GM19240 (cell line): ENCODE measurements around the gene MYO1H.
A peak's percentile ranks its signal among the peaks of the same experiment; 100 is the strongest.
"Not testable (repeated sequence)": the region's sequence is repeated elsewhere in the genome, so short reads cannot be mapped to it uniquely, and the experiment has no call there.

ENCODE experiments used
- DNase-seq: peaks from one replicate; pipeline ENCODE4 v3.0.0; 2011; ENCODE audit warnings: low spot score; ENCODE audit not compliant: insufficient read length

Gene MYO1H

DNA sequence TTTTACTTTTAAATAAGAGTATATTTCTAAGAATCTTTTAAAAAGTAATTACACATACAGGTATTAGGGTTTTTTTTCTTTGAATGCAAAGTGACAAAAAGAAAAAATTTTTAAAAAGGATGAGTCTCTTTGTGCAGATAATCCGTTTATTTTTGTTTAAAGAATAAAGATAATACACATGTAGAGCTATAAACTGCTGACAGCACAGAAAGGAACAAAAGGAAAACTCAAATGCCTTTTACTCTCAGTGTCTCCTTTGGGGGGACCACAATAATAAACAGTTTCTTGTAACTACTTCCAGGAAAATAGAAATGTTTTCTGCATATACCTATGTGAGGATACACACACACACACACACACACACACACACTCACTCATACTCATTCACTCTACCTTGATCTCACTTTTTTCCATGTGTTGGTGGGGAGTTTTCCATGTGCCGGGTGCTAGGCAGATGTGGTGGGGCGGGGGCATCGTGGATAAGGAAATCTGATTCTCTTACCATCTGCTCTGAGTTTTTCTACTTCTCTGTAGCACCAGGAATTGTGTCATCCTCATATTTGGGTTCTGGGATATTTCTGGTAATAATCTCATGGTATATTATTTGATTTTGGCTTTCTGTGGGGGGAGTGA, 71.3 kb downstream of the MYO1H start:
- no peak for DNase-seq

DNA sequence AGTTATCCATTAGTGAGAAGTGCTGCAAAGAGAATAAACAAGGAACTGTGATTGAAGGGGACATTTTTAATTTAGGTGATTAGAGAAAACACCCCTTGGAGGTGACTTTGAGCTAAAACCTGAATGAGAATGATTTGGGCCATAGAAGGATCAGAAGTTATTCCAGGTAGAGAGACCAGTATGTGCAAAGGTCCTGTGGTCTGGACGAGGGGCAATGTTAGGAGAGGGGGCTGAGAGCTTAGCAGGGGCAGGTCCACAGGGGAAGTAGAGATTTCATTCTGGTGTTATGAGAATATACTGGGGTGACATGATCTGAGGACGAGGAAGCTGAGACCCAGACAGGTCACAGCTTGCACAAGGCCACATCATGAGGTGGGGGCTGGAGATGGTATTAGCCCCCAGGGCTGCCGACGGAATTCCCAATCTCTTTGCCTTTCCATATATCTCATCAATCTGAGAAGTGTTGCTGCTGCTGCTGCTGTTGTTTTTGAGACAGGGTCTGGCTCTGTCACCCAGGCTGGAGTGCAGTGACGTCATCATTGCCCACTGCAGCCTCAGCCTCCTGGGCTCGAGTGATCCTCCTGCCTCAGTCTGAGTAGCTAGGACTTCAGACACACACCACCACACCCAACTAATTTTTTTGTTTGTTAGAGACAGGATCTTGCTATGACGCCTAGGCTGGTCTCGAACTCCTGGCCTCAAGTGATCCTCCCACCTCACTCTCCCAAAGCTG, 73.8 kb downstream of the MYO1H start:
- no peak for DNase-seq

GRCh38 chr12:109422251-109422650, 74.6 kb downstream of the MYO1H start:
- DNase-seq, result no peak

DNA sequence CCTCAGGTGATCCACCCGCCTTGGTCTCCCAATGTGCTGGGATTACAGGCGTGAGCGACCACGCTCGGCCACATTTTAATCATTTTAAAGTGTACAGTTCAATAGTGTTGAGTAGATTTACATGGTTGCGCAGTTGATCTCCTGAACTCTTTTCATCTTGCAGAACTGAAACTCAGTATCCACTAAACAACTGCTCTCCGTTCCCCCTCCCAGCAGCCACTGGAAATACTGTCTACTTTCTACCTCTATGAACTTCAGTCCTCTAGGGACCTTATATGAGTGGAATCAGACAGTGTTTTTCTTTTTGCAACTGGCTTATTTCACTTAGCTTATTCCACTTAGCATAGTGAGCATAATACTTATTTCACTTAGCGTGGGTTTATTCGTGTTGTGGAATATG, 75.7 kb downstream of the MYO1H start:
- no peak for DNase-seq

- DNase-seq, result peak; percentile 70
Observed at GRCh38 chr12:109428037-109428629, 80.4 kb downstream of the MYO1H start.

- DNase-seq, result not testable (repeated sequence)
Observed at GRCh38 chr12:109428804-109429203, 81.1 kb downstream of the MYO1H start.

DNA sequence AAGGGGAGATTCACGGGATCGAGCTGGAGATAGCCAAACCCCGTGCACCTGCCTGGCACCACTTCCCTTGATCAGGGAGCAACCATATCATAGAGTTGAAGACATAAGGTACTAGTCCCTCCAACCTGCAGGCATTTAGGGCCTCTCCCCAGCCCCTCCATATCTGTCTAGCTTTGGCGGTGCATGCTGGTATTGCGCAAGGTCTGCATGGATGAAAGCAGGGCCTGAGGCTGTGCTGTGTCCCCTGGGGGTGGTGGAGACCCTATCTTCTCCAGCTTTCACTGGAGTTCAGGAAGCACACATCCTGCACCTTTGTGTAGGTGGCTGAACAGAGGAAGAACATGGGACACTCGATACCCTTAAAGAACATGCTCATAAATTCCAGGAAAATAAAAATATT, 82.5 kb downstream of the MYO1H start:
- DNase-seq, result no peak

DNA sequence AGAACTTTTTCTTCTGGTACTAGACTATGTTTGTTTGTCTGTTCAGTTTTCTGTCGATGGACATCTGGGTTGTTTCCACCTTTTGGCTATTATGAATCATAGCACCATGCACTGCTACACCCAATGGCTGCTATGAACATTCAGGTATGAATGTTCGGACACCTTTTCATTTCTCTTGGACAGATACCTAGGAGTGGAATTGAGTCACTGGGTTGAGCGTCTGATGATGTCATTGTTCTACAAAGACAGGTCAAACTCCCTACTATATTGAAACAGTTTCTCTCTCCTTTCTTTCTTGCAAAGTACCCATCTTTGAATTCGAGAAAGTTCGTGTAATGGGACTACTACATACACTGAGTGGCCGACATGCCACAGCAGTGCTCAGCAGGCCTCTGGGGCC, 84.7 kb downstream of the MYO1H start:
- DNase-seq, result no peak

DNA sequence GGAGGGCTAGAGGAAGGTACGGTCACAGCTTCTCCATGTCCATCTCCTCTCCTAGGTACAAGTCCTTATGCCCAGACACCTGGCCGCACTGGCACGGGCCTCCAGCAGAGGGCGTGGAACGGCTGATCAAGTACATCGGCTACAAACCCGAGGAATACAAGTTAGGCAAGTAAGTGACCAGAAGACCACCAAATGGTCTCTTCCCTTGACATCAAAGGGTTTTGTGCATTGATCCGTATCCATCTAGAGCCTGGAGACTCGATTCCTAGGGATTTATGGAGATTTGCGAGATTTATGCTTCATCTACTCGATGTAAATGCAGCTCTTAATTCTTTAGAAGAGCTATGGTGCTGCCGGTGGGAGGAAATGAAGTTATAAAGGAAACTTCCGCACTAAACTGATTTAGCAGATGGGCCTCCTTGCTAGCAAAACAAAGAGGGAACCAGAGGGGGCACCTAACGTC, 85.2 kb downstream of the MYO1H start:
- DNase-seq, result peak; percentile 38

- DNase-seq, result no peak
Observed at GRCh38 chr12:109433618-109434017, 85.9 kb downstream of the MYO1H start.

DNA sequence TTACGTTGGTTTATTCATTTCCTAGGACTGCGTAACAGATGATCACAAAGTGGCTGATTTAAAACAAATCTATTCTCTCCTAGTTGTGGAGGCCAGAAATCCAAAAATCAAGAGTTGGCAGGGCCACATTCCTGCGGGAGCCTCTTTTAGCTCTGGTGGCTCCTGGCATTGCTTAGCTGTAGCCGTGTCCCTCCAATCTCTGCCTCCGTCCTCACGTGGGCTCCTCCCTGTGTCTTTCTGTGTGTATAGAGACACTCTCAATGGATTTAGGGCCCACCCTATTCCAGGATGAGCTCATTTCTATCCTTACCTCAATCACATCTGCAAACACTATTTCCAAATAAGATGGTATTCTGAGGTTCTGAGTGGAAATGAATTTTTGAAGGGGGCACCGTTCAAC, 86.9 kb downstream of the MYO1H start:
- DNase-seq, result no peak

DNA sequence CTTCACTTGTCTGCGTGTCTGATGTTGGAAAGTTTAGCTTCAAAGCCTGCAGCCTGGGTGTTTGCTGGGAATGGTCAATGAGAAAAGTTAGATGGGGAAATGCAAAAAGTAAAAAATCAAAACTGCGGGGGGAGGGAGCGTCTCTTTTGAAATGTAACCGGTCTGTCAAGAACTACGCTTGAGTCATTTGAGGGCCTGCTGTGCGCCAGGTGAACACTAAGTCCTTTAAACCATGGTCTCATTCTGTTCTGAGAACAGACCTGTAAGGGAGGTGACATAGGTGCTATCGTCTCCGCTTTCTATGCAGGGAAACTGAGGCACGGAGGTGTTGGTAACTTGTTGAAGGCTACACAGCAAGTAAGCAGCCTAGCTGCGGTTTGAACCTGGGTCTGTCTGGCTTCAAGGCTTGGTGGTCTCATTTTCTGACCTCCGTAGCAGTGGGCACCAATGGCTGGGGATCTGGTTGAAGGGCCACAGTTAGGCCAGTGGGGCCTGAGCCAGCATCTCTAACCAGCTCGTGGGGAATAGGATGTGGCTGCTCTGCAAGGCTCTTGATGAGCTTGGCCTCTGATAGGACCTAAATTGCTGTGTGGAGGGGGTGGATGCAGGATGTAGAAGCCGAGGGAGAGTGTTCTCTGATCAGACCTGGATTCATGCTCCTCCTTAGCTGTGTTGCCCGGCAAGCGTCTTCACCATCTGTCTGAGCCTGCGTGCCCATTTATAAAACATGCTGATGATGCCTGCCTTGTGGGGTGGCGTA, 87.9 kb downstream of the MYO1H start:
- no peak for DNase-seq

DNA sequence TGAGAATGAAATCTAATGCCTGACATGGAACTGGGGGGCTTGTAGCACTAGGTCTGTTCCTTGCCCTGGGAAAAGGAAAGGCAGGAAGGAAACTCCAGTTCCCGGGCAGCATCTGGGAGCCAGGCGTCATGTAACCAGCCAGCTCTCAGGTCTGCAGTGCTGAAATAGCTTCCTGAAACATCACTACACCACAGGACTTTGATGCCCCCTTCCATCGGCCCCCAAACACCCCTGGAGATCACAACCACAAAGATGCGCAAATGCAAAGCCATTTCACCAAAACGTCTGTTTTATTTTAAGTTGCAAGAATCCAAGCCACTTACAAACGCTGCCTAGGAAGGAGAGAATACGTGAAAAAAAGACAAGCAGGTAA, 88.5 kb downstream of the MYO1H start:
- DNase-seq, result no peak

- no peak for DNase-seq
Observed at GRCh38 chr12:109439181-109439580, 91.5 kb downstream of the MYO1H start.

DNA sequence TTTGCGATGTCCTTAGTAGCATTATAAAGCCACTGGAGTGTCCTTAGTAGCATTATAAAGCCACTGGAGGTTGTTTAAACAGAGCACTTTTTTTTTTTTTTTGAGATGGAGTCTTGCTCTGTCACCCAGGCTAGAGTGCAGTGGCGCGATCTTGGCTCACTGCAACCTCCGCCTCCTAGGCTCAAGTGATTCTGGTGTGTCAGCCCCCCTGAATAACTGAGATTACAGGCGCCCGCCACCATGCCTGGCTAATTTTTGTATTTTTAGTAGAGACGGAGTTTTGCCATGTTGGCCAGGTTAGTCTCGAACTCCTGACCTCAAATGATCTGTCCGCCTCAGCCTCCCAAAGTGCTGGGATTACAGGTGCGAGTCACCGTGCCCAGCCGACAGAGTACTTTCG, 92.3 kb downstream of the MYO1H start:
- not testable (repeated sequence) for DNase-seq

DNA sequence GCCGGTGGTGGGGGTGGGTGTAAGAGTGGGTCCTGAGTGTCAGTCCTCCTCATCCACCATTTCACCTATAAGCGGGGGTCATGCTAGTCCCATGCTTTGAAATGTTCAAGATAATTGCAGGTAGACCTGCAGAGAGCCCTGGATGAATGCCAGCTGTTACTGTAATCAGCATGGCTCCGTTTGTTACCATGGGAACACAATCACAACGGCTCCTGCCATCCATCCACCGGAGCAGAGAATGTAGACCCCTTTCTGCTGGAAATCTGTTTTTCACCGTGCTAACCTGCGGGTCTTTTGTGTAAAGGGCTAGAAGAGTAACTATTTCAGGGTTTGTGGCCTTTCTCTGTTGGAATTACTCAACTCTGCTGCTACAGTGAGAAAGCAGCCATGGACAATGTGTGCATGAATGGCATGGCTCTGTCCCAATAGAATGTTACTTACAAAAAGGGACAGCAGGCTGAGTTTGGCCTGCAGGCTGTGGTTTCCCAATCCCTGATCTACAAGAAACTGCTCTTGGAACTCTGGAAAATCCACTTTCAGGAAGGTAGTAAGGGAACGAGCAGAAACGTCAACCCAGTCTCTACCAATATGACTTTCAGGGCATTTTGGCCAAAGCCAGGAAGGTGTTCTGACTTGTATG, 93.3 kb downstream of the MYO1H start:
- DNase-seq, result no peak

- no peak for DNase-seq
Observed at GRCh38 chr12:109443794-109444193, 96.1 kb downstream of the MYO1H start.

GRCh38 chr12:109444259-109444658, 96.6 kb downstream of the MYO1H start:
- no peak for DNase-seq

DNA sequence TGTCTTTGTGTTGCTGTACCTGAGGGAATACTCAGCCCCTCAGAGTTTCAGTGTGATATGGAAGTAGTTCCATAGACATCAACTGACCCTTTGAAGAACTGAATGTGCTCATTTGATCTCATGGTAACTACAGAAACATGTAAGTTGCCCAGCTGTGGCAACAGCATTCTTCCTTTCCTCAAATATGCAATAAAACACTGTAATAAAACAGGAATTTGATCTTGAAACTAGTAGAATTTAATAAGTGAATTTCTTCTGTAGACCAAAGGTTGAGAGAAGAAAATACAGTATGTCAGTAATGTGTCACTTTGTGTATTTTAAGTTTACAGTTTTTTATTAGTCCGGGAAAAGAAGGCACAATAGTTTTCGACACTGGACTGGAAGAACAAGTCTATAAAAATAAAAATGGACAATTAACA, 97.5 kb downstream of the MYO1H start:
- DNase-seq, result no peak

DNA sequence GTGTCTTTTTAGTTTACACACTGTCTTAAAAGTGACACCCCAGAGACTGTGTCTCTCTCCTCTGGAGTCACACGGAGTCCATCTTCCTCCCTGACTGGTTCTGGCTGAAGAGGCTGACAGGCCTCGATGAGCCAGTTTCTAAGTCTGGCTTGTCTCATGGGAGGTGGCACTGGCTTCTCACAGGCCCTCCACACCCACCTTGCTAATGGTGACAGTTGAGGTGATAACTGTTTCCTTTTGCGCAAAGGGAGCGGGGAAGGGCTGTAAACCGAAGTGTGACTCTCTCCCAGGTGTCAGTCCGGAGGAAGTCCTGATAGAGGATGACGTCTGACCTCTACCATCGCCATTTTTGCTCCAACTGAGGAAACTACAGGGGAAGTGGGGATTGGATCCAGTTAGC, 99.2 kb downstream of the MYO1H start:
- DNase-seq, result no peak

GRCh38 chr12:109447482-109447881, 99.8 kb downstream of the MYO1H start:
- no peak for DNase-seq

DNA sequence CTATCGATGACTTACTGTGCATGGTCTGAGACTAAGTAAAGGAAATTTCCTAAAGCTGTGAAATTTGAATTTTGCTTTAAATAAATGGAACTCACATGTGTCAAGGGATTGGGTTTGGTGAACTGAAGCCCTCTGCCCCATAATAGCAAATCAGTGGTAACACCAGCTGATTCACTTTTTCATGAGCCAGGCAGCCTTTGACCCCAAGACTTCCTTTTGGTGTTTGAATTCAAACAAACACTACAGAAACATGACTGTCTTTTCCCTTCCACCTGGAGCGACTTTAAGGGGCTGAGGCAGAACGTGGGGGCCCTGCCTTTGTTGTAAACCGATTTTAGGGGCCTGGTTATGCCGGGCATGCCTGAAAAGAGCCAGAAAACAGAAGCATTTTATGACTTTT, 100.6 kb downstream of the MYO1H start:
- no peak for DNase-seq
